Measurements from ENCODE around the gene SCFD1.

- no peak for TF ChIP-seq POLR2A (IDR thresholded peaks at IDR 0.05; ENCODE audit: low read depth, low read length)
- no peak for TF ChIP-seq TAF1 (IDR thresholded peaks at IDR 0.05; ENCODE audit: low read depth, low read length)
- TF ChIP-seq POLR2AphosphoS5 (IDR thresholded peaks at IDR 0.05; ENCODE audit: low read depth, low read length) = no peak
Measured at GRCh38 chr14:30709201-30709600, 87.1 kb downstream of the SCFD1 start.
